Stimulated activated CD4-positive, alpha-beta T cell treated with anti-CD3 and anti-CD28 coated beads, Interleukin-15, amount 100 ng/mL, for 48 hours (primary cell): Measurements from ENCODE around the gene OR11A1.

ENCODE experiments used
- DNase-seq, 2 donors: peaks; one replicate each; pipeline ENCODE4 v3.0.0-alpha.2; 2020; ENCODE audit warnings: low read depth in 2 of 2

Gene OR11A1

DNA sequence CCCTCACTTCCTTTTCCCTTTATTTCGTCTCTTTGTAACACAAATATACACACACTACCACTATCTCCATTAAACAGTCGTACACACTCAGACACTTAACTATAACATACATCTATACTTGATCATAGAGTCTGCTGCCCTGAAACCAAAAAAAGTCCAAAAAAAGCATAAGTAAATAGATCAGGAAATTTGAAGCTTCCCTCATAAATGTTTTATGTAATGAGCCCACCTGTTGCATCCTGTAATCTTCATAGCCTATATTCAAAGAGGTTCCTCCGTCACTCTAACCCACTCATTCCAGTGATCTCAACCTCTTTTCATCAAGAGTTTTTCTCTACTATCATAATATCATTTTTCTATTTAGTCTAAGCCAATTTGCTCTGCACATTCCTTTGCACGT, 68.3 kb downstream of the OR11A1 start:
- DNase-seq: no peak

GRCh38 chr6:29376003-29376402, 80.9 kb downstream of the OR11A1 start:
- DNase-seq: no peak
